ENCODE data around the gene NEAT1.

- TF ChIP-seq POLR2AphosphoS5 (IDR thresholded peaks at IDR 0.05) (no peak), EP300 (IDR thresholded peaks at IDR 0.05) (no peak), CTCF (IDR thresholded peaks at IDR 0.05) (no peak), POLR2A (IDR thresholded peaks at IDR 0.05; ENCODE audit: low read depth) (no peak)
Measured at GRCh38 chr11:65404210-65404609, 18.4 kb upstream of the NEAT1 start.

Data from esophagus muscularis mucosa (tissue), 4 donors.